Measurements from ENCODE around the gene S100A11. TPM values are rescaled to one million over a fixed set of nuclear protein-coding genes. Genes with fewer than 3 reads are reported as not detected.
A peak's percentile ranks its signal among the peaks of the same experiment; 100 is the strongest.

S100A11 gene
- total RNA-seq, 2 experiments from 2014 or later, result 229 to 235 TPM

- Mint-ChIP-seq H3K9me3 (no peaks in the 10 kb centered on the region), H3K4me1 (ENCODE audit: low read depth) (peaks cover 18% of the 10 kb centered on the region), H3K27ac (no peak overlapping the region), H3K27me3 (ENCODE audit: low read depth) (peaks cover 6% of the 10 kb centered on the region), H3K4me3 (no peak overlapping the region), H3K36me3 (ENCODE audit: low read depth) (no peaks in the 10 kb centered on the region)
- CTCF ChIA-PET, result interaction anchor here (0.8 to 15.5 kb wide), 7 partner anchors 17 to 408 kb away, joined by 3 to 266 read pairs (median 4); no protein-coding TSS in a partner anchor
- intact Hi-C loops (cut with micrococcal nuclease), result loop anchor here (5.0 kb wide), 1 partner anchor 391 kb away; no protein-coding TSS in a partner anchor
- DNase-seq, result no peak
Measured at GRCh38 chr1:152050886-152051675, 14.3 kb upstream of the S100A11 start.

GRCh38 chr1:152049291-152050083, 12.7 kb upstream of the S100A11 start:
- H3K27me3 Mint-ChIP-seq (ENCODE audit: low read depth), result peaks cover 6% of the 10 kb centered on the region
- CTCF ChIA-PET, result interaction anchor here (0.6 to 15.5 kb wide), 6 partner anchors 20 to 409 kb away, joined by 3 to 266 read pairs (median 4); no protein-coding TSS in a partner anchor
- no peak overlapping the region for H3K4me3 Mint-ChIP-seq
- peaks cover 19% of the 10 kb centered on the region for H3K4me1 Mint-ChIP-seq (ENCODE audit: low read depth)
- intact Hi-C loops (cut with micrococcal nuclease), result loop anchor here (5.0 kb wide), 2 partner anchors 393 to 852 kb away; partner anchors contain the start of gene PIP5K1A
- no peaks in the 10 kb centered on the region for H3K9me3 Mint-ChIP-seq
- H3K36me3 Mint-ChIP-seq (ENCODE audit: low read depth), result no peaks in the 10 kb centered on the region
- no peak for DNase-seq
- H3K27ac Mint-ChIP-seq, result no peak overlapping the region

GRCh38 chr1:152048416-152049009, 11.7 kb upstream of the S100A11 start:
- H3K27me3 Mint-ChIP-seq (ENCODE audit: low read depth), result peaks cover 3% of the 10 kb centered on the region
- peak overlapping the region; percentile 67 for H3K4me3 Mint-ChIP-seq
- intact Hi-C loops (cut with micrococcal nuclease), result loop anchor here (1.0 to 5.0 kb wide), 4 partner anchors 13 to 851 kb away; partner anchors contain the start of gene PIP5K1A
- H3K27ac Mint-ChIP-seq, result peak overlapping the region; percentile 98
- CTCF ChIA-PET, result interaction anchor here (0.6 to 15.5 kb wide), 6 partner anchors 9 to 767 kb away, joined by 3 to 266 read pairs (median 5); no protein-coding TSS in a partner anchor
- H3K9me3 Mint-ChIP-seq, result no peaks in the 10 kb centered on the region
- H3K36me3 Mint-ChIP-seq (ENCODE audit: low read depth), result no peaks in the 10 kb centered on the region
- peak; percentile 73 for DNase-seq
- H3K4me1 Mint-ChIP-seq (ENCODE audit: low read depth), result peaks cover 19% of the 10 kb centered on the region

GRCh38 chr1:152047730-152048415, 11.1 kb upstream of the S100A11 start:
- peak; percentile 94 for DNase-seq
- Mint-ChIP-seq H3K9me3 (no peaks in the 10 kb centered on the region), H3K4me1 (ENCODE audit: low read depth) (peaks cover 19% of the 10 kb centered on the region), H3K27ac (peak overlapping the region; percentile 98), H3K4me3 (peak overlapping the region; percentile 67), H3K36me3 (ENCODE audit: low read depth) (no peaks in the 10 kb centered on the region), H3K27me3 (ENCODE audit: low read depth) (peaks cover 2% of the 10 kb centered on the region)
- CTCF ChIA-PET, result interaction anchor here (0.6 to 15.5 kb wide), 5 partner anchors 9 to 766 kb away, joined by 3 to 266 read pairs (median 6); no protein-coding TSS in a partner anchor
- intact Hi-C loops (cut with micrococcal nuclease), result loop anchor here (1.0 to 5.0 kb wide), 4 partner anchors 13 to 851 kb away; partner anchors contain the start of gene PIP5K1A

- no peak for DNase-seq
- Mint-ChIP-seq H3K4me3 (peak overlapping the region; percentile 67), H3K27ac (peak overlapping the region; percentile 98), H3K4me1 (ENCODE audit: low read depth) (peaks cover 19% of the 10 kb centered on the region), H3K36me3 (ENCODE audit: low read depth) (no peaks in the 10 kb centered on the region), H3K9me3 (no peaks in the 10 kb centered on the region), H3K27me3 (ENCODE audit: low read depth) (no peaks in the 10 kb centered on the region)
- CTCF ChIA-PET, result interaction anchor here (1.3 to 15.5 kb wide), 3 partner anchors 13 to 411 kb away, joined by 5 to 266 read pairs (median 18); no protein-coding TSS in a partner anchor
- intact Hi-C loops (cut with micrococcal nuclease), result loop anchor here (5.0 kb wide), 1 partner anchor 850 kb away; the partner anchor contains the start of gene PIP5K1A
Measured at GRCh38 chr1:152047413-152047729, 10.6 kb upstream of the S100A11 start.

GRCh38 chr1:152044386-152044785, 7.6 kb upstream of the S100A11 start:
- intact Hi-C loops (cut with micrococcal nuclease), result no loop called here
- Mint-ChIP-seq H3K4me1 (ENCODE audit: low read depth) (peaks cover 18% of the 10 kb centered on the region), H3K27ac (no peak overlapping the region), H3K4me3 (no peak overlapping the region), H3K36me3 (ENCODE audit: low read depth) (no peaks in the 10 kb centered on the region), H3K9me3 (no peaks in the 10 kb centered on the region), H3K27me3 (ENCODE audit: low read depth) (no peaks in the 10 kb centered on the region)
- DNase-seq, result no peak
- CTCF ChIA-PET, result interaction anchor here (1.0 to 1.5 kb wide), 3 partner anchors 9 to 141 kb away, joined by 3 to 6 read pairs (median 3); no protein-coding TSS in a partner anchor

GRCh38 chr1:152043870-152044269, 7.1 kb upstream of the S100A11 start:
- Mint-ChIP-seq H3K27ac (no peak overlapping the region), H3K4me1 (ENCODE audit: low read depth) (peaks cover 18% of the 10 kb centered on the region), H3K9me3 (no peaks in the 10 kb centered on the region), H3K27me3 (ENCODE audit: low read depth) (no peaks in the 10 kb centered on the region), H3K4me3 (no peak overlapping the region), H3K36me3 (ENCODE audit: low read depth) (no peaks in the 10 kb centered on the region)
- DNase-seq, result no peak
- CTCF ChIA-PET, result interaction anchor here (1.0 to 1.5 kb wide), 3 partner anchors 9 to 142 kb away, joined by 3 to 6 read pairs (median 3); no protein-coding TSS in a partner anchor
- intact Hi-C loops (cut with micrococcal nuclease), result no loop called here

- Mint-ChIP-seq H3K9me3 (no peaks in the 10 kb centered on the region), H3K27ac (no peak overlapping the region), H3K4me3 (no peak overlapping the region), H3K27me3 (ENCODE audit: low read depth) (no peaks in the 10 kb centered on the region), H3K36me3 (ENCODE audit: low read depth) (no peaks in the 10 kb centered on the region), H3K4me1 (ENCODE audit: low read depth) (peaks cover 2% of the 10 kb centered on the region)
- CTCF ChIA-PET, result interaction anchor here (1.0 to 1.4 kb wide), 2 partner anchors 11 to 22 kb away, joined by 3 read pairs; no protein-coding TSS in a partner anchor
- no peak for DNase-seq
- intact Hi-C loops (cut with micrococcal nuclease), result no loop called here
Measured at GRCh38 chr1:152042030-152042429, 5.2 kb upstream of the S100A11 start.

- Mint-ChIP-seq H3K27me3 (ENCODE audit: low read depth) (no peaks in the 10 kb centered on the region), H3K9me3 (no peaks in the 10 kb centered on the region), H3K27ac (no peak overlapping the region), H3K4me1 (ENCODE audit: low read depth) (peaks cover 2% of the 10 kb centered on the region), H3K36me3 (ENCODE audit: low read depth) (peaks cover 10% of the 10 kb centered on the region), H3K4me3 (no peak overlapping the region)
- CTCF ChIA-PET, result interaction anchor here (0.6 to 2.0 kb wide), 3 partner anchors 26 to 166 kb away, joined by 3 to 6 read pairs (median 3); no protein-coding TSS in a partner anchor
- no peak for DNase-seq
- intact Hi-C loops (cut with micrococcal nuclease), result loop anchor here (5.0 kb wide), 1 partner anchor 428 kb away; the partner anchor contains the start of gene SNX27
Measured at GRCh38 chr1:152039886-152040285, 3.1 kb upstream of the S100A11 start.

GRCh38 chr1:152039461-152039860, 2.7 kb upstream of the S100A11 start:
- intact Hi-C loops (cut with micrococcal nuclease), result loop anchor here (5.0 kb wide), 1 partner anchor 427 kb away; the partner anchor contains the start of gene SNX27
- DNase-seq, result no peak
- H3K27ac Mint-ChIP-seq, result no peak overlapping the region
- CTCF ChIA-PET, result interaction anchor here (0.6 to 2.0 kb wide), 3 partner anchors 26 to 166 kb away, joined by 3 to 6 read pairs (median 3); no protein-coding TSS in a partner anchor
- peaks cover 12% of the 10 kb centered on the region for H3K36me3 Mint-ChIP-seq (ENCODE audit: low read depth)
- H3K4me1 Mint-ChIP-seq (ENCODE audit: low read depth), result peaks cover 4% of the 10 kb centered on the region
- H3K27me3 Mint-ChIP-seq (ENCODE audit: low read depth), result no peaks in the 10 kb centered on the region
- no peaks in the 10 kb centered on the region for H3K9me3 Mint-ChIP-seq
- no peak overlapping the region for H3K4me3 Mint-ChIP-seq

- H3K36me3 Mint-ChIP-seq (ENCODE audit: low read depth), result peaks cover 16% of the 10 kb centered on the region
- H3K27me3 Mint-ChIP-seq (ENCODE audit: low read depth), result no peaks in the 10 kb centered on the region
- DNase-seq, result no peak
- no peak overlapping the region for H3K27ac Mint-ChIP-seq
- intact Hi-C loops (cut with micrococcal nuclease), result loop anchor here (5.0 kb wide), 1 partner anchor 427 kb away; the partner anchor contains the start of gene SNX27
- H3K9me3 Mint-ChIP-seq, result no peaks in the 10 kb centered on the region
- no peak overlapping the region for H3K4me3 Mint-ChIP-seq
- peaks cover 9% of the 10 kb centered on the region for H3K4me1 Mint-ChIP-seq (ENCODE audit: low read depth)
- CTCF ChIA-PET, result interaction anchor here (1.2 kb wide), 1 partner anchor 14 kb away, joined by 4 read pairs; no protein-coding TSS in a partner anchor
Measured at GRCh38 chr1:152038871-152039270, 2.1 kb upstream of the S100A11 start.
